Transverse colon (tissue), 4 donors: ENCODE results near the gene ZNF281. TPM values are rescaled to one million over a fixed set of nuclear protein-coding genes. Genes with fewer than 3 reads are reported as not detected.

Experiments used
- DNase-seq: peaks from one replicate; pipeline ENCODE4 v3.0.0-alpha.2; 2019
- H3K27ac ChIP-seq, 4 donors: fragments of 200-600 bp; sonication (generic); 2 replicates each; pipeline ENCODE4 v1.5.1; 2016 to 2018; ENCODE audit warnings: inconsistent platforms in 4 of 4
- H3K27me3 ChIP-seq: fragments of 200-600 bp; sonication (generic); 2 replicates; pipeline ENCODE4 v1.5.1; 2017; ENCODE audit warnings: inconsistent platforms
- H3K36me3 ChIP-seq, 4 donors: fragments of 200-600 bp; sonication (generic); 2 replicates each; pipeline ENCODE4 v1.5.1; 2017 to 2019; ENCODE audit warnings: inconsistent platforms in 4 of 4
- H3K4me1 ChIP-seq, 4 donors: fragments of 200-600 bp; sonication (generic); 2 replicates each; pipeline ENCODE4 v1.5.1; 2017 to 2020; ENCODE audit warnings: inconsistent platforms in 4 of 4
- H3K4me3 ChIP-seq, 4 donors: fragments of 200-600 bp; sonication (generic); 1 replicate in 1 of 4; 2 replicates in 3 of 4; pipeline versions ENCODE4 v1.5.1 to v1.6.1; 2017 to 2019; ENCODE audit warnings: inconsistent platforms in 4 of 4
- H3K9me3 ChIP-seq, 2 donors: fragments of 200-600 bp; sonication (generic); 2 replicates each; pipeline ENCODE4 v1.5.1; 2017 to 2019; ENCODE audit warnings: inconsistent platforms in 2 of 2
- CTCF ChIP-seq, 5 experiments: fragments of 200-600 bp in 3 of 5; fragments of 450-650 bp in 2 of 5; sonication (generic) in 3 of 5; IDR thresholded peaks; 1 replicate in 2 of 5; 2 replicates in 3 of 5; pipeline ENCODE4 v1.5.1; 2016 to 2017; ENCODE audit warnings: antibody characterized with exemption in 5 of 5, inconsistent platforms in 3 of 5, mild to moderate bottlenecking in 2 of 5, moderate library complexity in 1 of 5
- EP300 ChIP-seq: sonication (generic); formaldehyde crosslinking; IDR thresholded peaks from one replicate; pipeline ENCODE4 v1.6.1; 2017; ENCODE audit warnings: antibody characterized with exemption, low read depth
- POLR2A ChIP-seq: fragments of 450-650 bp; IDR thresholded peaks from one replicate; pipeline ENCODE4 v1.6.1; 2016; ENCODE audit warnings: antibody characterized with exemption, mild to moderate bottlenecking, moderate library complexity
- POLR2AphosphoS5 ChIP-seq, 3 donors: sonication (generic); formaldehyde crosslinking; IDR thresholded peaks; one replicate each; pipeline ENCODE4 v1.6.1; 2016; ENCODE audit warnings: antibody characterized with exemption in 3 of 3
- WGBS, 2 donors: methylation state at CpG; one replicate each; pipeline ENCODE4 v1.1.5; 2018; ENCODE audit warnings: low coverage in 1 of 2; 5-methylcytosine and 5-hydroxymethylcytosine counted together
- in situ Hi-C, 4 donors: fragments of 200-750 bp; cut with MboI; loops; one replicate each; pipeline versions ENCODE4 v1.15.0 to v1.15.1; 2017; ENCODE audit warnings: low sequenced_read_pairs in 3 of 4, low pct_ligation_motif_present in 1 of 4, low pct_unique_long_range_greater_than_20kb in 1 of 4
- intact Hi-C: fragments of 100-400 bp; cut with DNase I; formaldehyde crosslinking; loops from one replicate; pipeline ENCODE4 v1.15.1; 2023; ENCODE audit warnings: low total_unique reads
- total RNA-seq, 4 donors: library from RNA; depleted of rRNA; stranded (reverse); fragments of >200 nt; gene quantifications; one replicate each; pipeline ENCODE4 v1.1.0, GENCODE V29; 2016

Gene ZNF281
- total RNA-seq, 4 donors from 2014 or later: 7.5 to 15.1 (median 10.9) TPM

DNA sequence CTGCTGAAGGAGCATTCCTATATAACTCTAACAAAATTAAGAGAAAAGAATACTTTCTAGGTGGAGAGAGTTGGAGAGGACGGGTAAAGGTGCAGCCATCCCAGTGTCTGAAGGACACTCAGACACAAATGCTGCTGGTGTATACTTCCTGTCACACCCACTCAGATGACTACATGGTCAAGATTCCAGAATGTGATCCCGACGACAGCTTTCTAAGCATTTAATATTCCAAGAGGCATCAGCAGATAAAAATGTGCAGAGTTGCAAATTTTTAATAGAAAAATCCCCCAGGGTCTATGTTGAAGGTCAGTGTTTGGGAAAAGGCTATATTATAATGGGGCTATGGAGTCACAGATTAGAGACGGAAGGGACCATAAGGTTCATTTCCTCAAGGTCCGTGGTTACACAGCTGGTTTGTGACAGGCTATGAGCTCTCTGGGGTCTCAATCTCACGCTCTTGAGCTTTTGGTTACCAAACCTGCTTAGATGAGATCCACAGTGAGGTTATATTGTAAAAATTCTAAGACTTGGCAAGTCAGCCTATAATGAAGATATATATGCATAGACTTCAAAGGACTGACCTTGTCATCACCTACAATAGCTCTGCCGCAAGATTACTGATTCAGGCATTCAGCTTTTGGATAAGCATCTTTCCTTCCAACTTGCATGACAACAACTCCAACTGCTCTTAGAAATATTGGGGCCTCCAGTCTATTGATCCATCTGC lies 35.1 kb downstream of the ZNF281 start:
- no peak for DNase-seq
- Histone ChIP-seq H3K4me1 (peaks cover 0 to 4% (median 1%) of the 10 kb centered on the region in 4 donors), H3K9me3 (no peaks in the 10 kb centered on the region), H3K27me3 (no peaks in the 10 kb centered on the region), H3K36me3 (no peaks in the 10 kb centered on the region), H3K4me3 (no peak overlapping the region), H3K27ac (no peak overlapping the region)
- 77 to 100% methylated on average over 1 to 7 of the region's 7 CpGs for WGBS, 2 donors
- TF ChIP-seq POLR2A (no peak), CTCF (IDR thresholded peaks at IDR 0.05) (no peak), POLR2AphosphoS5 (IDR thresholded peaks at IDR 0.05) (no peak), EP300 (no peak)
- intact Hi-C loops (no loop called here), in situ Hi-C loops (no loop called here)

- Histone ChIP-seq H3K4me3 (no peak overlapping the region), H3K27ac (no peak overlapping the region), H3K36me3 (no peaks in the 10 kb centered on the region), H3K9me3 (no peaks in the 10 kb centered on the region), H3K4me1 (peaks cover 0 to 3% (median 0%) of the 10 kb centered on the region in 4 donors), H3K27me3 (no peaks in the 10 kb centered on the region)
- intact Hi-C loops: no loop called here
- DNase-seq: no peak
- in situ Hi-C loops: no loop called here
- TF ChIP-seq EP300 (no peak), POLR2A (no peak), POLR2AphosphoS5 (IDR thresholded peaks at IDR 0.05) (no peak), CTCF (IDR thresholded peaks at IDR 0.05) (no peak)
- WGBS, 2 donors: 65 to 75% methylated on average over 5 of the region's 5 CpGs
Observed at GRCh38 chr1:200373811-200374231, 36.0 kb downstream of the ZNF281 start.

- no peak overlapping the region for H3K4me3 ChIP-seq
- H3K27ac ChIP-seq: no peak overlapping the region
- no peaks in the 10 kb centered on the region for H3K27me3 ChIP-seq
- DNase-seq: no peak
- no peaks in the 10 kb centered on the region for H3K9me3 ChIP-seq
- 59 to 60% methylated on average over 2 of the region's 2 CpGs for WGBS, 2 donors
- intact Hi-C loops: no loop called here
- peaks cover 0 to 3% (median 0%) of the 10 kb centered on the region in 4 donors for H3K4me1 ChIP-seq
- in situ Hi-C loops: no loop called here
- no peak for TF ChIP-seq CTCF (IDR thresholded peaks at IDR 0.05)
- no peak for TF ChIP-seq POLR2AphosphoS5 (IDR thresholded peaks at IDR 0.05)
- TF ChIP-seq POLR2A: no peak
- TF ChIP-seq EP300: no peak
- H3K36me3 ChIP-seq: no peaks in the 10 kb centered on the region
Observed at GRCh38 chr1:200372885-200373181, 37.0 kb downstream of the ZNF281 start.

DNA sequence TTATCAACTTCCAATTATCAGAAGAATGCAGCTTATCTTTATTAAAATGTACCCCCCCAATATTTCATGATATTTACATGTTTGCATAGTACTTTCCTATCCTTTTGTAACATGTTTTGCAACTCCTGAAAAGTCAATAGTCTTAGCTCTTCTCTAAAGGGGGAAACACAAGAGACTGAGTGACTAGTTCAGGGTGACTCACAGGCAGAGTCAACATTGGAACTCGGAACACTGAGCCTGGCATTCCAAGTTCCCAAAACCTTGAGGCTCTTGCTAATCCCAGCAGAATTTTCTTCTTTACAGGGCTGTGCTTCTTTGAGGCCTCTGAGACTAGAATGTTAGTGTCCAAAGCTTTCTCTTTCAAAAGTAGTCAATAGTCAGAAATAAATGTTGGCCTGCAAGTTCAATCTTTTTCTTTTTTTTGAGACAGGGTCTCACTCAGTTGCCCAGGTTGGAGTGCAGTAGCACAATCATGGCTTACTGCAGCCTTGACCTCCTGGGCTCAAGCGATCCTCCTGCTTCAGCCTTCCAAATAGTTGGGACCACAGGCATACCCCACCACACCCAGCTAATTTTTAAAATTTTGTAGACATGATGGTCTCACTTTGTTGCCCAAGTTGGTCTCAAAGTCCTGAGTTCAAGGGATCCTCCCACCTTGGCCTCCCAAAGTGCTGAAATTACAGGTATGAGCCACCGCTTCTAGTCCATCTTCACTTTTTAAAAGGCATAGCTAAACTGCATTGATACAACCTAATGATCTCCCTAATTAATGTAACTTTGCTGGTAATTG lies 37.5 kb downstream of the ZNF281 start:
- WGBS, 2 donors: 71 to 81% methylated on average over 3 of the region's 3 CpGs

More for the DNA sequence above, 37.5 kb downstream of the ZNF281 start:
- no peak for TF ChIP-seq POLR2AphosphoS5 (IDR thresholded peaks at IDR 0.05)
- no peak overlapping the region for H3K27ac ChIP-seq
- no peaks in the 10 kb centered on the region for H3K9me3 ChIP-seq
- in situ Hi-C loops (no loop called here), intact Hi-C loops (no loop called here)
- no peak for DNase-seq
- no peaks in the 10 kb centered on the region for H3K36me3 ChIP-seq
- peaks cover 0 to 3% (median 0%) of the 10 kb centered on the region in 4 donors for H3K4me1 ChIP-seq
- no peak overlapping the region for H3K4me3 ChIP-seq
- no peaks in the 10 kb centered on the region for H3K27me3 ChIP-seq
